Hepatic stellate cell (primary cell): ENCODE results near the gene CDCA5.
A peak's percentile ranks its signal among the peaks of the same experiment; 100 is the strongest.

Source experiments
- DNase-seq: peaks from one replicate; pipeline ENCODE4 v3.0.0; 2011; ENCODE audit warnings: low spot score

The CDCA5 gene, protein sequence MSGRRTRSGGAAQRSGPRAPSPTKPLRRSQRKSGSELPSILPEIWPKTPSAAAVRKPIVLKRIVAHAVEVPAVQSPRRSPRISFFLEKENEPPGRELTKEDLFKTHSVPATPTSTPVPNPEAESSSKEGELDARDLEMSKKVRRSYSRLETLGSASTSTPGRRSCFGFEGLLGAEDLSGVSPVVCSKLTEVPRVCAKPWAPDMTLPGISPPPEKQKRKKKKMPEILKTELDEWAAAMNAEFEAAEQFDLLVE

DNA sequence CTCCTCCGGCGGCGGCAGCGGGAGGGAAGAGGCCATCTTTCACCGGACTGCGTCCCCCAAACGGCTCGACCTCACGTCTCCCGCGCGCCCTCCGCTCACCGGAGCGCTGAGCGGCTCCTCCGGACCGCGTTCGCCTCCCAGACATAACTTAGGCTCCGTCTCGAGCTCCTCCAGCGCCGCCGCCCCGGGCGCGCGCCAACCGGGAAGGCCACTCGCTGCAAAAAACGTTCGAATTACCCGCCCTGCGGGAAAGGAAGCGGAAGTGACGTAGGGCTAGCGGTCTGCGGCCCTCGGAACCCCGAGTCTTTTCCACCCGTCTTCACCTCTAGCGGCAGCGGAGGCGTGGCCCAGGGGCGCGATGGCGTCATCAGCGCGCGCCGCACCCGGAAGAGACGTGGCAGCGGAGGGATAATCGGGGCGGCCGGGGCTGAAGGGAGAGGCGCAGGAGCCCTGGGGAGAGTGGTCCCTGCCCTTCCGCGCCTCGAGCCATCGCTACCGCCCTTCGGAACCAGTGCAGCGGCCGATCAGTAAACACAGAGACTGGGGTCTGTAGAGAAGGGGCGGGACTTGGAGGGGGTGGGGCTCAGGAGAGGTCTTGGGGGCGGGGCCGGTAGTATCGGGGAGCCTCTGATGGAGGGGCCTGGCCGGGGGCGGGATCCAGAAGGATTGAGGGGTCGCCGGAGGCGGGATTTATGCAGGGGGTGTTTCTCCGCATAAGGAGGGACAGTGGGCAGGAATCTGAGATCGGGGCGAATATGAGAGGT is at the start of gene CDCA5, which contains the start of gene ZFPL1:
CDCA5 (minus strand) TSS at position 207 of the 764 bp plus-strand sequence; CDS start at position 145, 62 bp downstream.
ZFPL1 (plus strand) TSS at position 389 of the 764 bp plus-strand sequence. CDS start 477 bp downstream, outside the sequence.
- peak; percentile 99 for DNase-seq

DNA sequence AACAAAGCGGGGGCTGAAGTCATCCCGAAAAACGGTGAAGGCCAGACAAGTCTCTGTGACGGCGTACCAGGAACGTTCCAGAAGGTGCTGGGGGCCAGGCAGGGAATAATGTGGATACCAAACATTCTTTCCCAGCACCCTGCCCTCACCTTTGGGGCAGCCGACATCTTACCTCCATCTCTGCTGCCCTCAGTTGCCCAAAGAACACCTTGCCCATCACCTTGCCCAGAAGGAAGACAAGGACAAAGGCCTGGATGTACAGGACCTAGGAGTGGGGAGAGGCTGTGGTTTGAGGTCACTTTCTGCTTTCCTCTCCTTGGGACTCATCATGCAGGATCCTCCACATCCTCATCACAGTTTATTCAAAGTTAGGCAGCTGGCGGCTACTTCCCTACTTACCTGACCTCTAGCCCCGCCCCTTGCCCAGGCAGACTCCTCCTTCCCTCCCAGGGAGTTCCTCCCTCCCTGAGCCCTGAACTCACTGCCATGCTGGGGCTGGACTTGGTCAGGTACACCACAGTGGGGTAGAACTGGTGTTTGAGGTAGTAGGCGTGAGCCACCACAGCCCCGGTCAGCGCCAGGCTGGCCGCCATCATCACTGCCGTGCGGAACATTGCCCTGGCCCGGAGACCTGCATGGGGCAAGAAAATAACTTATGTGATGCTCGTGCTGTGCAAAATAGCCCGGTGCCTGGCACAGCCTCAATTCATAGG is 49.3 kb upstream of the CDCA5 start:
- DNase-seq: no peak

DNA sequence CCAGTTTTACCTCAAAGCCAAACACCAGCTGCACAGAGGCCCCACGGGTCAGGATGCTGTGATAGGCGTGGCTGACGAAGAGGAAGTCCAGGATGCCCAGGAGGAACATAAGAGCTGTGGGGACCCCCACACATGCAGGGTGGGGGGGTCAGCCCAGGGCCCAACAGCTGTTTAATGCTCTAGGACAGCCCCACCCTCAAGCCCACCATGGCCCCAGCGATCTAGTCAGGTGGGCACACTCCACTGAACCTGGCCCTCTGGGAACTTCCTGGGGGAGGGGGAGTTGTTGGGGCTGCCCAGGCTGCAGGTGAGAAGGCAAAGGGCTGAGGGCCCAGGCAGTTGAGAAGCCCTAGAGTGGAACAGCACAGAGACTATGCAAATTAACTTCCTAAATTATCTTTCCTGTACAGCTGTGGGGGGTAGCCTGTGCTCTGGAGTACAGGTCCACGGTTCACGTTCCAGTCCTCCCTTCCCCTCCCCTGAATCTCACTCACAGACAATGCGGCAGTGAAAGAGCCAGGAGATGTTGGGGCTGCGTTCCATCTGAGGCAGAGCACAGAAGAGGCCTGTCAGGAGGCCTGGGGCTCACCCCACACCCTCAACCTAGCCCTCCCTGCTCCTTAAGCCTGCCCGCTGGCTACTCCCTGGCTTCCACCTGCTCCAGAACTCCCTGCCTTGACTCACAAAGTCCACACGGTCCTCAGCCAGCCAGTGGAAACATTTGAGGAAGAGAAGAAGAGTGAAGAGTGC is 48.6 kb upstream of the CDCA5 start:
- no peak for DNase-seq

DNA sequence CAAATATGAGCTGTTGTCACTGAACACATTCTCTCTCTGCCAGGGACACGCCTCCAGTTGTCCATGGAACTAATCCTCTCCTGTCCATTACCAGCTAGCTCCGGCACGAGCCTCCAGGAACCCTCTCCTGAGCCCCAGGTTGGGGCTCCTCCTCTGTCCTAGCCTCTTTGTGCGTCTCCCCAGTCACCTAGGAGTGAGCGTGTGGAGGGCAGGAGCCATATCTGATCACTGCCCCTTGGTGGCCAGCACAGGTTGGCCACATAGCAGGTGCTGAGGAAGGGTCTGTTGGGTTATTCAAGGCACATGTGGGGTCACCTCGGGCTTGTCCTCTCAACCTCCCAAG is 48.0 kb upstream of the CDCA5 start:
- no peak for DNase-seq

DNA sequence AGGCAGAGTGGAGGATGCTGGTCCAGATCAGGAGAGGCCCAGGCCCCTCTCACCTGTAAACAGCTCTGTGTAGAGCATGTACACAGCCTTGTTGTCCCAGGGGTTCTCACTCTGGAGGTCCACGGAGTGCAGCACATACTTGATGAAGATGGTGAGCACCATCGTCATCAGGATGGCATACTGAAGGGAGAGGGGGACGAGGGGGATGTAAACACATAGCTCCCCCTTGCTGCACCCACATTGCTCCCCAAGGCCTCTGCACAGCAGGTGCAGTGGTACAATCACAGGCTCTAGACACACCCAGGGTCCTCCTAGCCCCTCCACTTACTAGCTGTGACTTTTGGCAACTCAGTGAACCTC is 47.6 kb upstream of the CDCA5 start:
- no peak for DNase-seq

DNA sequence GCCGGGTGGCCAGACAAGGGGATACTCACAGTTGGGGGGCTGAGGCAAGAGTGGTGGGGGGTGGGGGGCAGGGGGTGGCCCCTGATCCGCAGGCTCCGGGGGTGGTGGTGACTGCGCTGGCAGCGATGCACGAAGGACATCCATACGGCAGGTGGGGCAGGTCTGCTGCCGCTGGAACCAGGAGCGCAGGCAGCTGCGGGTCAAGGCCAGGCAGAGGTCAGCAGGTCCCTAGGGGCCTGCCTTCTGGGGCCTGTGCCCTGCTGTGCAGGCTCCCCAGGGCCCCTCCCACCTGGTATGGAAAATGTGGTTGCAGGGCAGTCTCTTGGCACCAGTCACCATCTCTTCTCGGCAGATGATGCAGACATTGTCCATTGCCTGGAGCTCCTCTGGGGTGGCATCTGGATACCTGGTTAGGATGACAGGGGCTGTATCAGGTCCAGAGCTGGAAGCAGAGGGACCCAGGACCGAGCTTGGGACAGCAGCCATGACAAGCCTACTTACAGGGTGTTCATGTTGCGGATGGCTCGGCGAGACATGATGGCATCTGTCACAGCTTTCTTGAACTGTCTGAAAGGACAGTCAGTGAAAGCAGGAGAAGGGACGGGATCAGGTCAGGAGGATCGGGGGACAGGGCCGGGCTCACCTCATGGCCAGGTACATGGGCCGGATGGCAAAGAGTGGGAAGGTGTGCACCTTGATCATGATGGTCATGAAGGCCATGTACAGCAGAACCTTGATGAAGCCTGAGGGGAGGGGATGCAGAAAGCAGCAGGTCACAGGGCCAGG is 47.0 kb upstream of the CDCA5 start:
- DNase-seq: no peak

DNA sequence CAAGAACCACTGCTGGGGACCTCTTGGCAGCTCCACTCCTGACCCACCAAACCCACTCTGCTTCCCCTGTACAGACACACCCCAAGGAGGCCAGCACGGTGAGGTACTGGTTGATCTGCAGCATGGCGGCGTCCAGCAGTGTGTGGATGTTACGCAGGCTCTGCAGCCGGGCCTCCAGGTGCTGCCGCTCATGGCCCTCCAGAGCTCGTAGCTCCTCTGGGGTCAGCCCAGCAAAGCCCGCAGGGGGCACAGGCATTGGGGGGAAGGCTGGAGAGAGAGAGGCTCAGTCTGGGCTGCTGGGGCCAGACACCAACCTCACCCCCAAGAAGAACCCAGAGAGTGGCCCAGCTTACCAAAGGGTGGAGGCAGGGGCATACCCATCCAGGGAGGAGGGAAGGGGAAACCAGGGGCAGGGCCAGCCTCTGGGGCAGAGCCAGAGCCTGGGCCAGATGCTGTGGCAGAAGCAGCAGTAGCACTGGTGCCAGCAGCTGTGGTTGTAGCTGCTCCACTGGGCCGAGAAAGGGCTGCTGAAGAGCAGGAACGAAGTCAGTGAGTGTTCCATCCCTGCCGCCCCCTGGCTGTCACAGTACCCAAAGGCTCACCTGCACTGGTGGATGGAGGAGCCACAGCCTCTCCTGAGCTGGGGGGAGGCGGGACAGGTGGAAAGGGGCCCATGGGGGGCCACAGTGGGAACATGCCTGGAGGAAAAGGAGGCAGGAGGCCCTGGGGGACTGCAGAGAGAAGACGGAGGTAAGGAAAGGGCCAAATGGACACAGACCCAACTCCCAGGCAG is 46.0 kb upstream of the CDCA5 start:
- DNase-seq: no peak

DNA sequence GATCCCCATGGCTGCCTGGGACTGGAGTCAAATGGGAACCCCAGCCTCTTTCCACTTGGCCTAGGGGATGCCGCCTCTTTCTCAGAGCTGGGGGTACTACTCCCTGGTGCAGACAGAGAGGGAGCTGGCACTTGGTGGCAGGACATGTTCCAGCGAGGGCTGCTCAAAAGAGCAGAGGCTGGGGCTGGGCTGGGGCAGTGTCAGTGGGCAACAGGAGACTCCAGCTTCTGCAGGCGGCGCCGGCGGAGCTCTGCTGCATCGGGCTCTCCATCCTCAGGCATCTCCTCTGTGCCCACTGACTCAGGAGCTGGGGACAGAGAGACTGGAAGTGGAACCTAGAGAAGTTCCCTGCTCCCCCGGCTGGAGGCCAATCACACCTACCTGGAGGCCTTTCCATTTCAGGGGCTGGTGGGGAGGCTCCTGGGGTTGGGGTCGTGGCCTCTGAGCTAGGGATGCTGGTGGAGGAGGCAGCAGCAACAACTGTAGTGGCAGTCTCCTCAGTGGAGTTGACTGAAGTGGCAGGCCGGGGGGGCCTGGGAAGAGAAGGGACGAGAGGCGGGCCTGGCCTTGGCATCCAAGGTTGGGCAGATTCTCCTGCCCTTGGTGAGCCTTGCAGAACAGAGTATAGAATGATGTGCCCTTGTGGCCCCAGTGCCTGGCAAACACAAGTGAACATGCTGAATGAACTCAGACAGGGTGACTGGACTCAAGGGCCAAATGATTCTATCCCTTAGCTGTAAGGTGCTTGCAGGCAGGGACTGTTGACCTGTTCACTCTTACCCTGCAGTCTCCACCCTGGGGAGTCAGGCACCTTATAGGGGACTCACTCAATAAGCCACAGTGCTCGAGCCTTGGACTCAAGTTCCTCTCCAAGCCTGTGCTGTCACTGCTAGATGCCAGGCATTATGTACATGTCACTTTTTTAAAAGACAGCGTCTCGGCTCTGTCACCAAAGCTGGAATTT is 44.6 kb upstream of the CDCA5 start:
- no peak for DNase-seq

DNA sequence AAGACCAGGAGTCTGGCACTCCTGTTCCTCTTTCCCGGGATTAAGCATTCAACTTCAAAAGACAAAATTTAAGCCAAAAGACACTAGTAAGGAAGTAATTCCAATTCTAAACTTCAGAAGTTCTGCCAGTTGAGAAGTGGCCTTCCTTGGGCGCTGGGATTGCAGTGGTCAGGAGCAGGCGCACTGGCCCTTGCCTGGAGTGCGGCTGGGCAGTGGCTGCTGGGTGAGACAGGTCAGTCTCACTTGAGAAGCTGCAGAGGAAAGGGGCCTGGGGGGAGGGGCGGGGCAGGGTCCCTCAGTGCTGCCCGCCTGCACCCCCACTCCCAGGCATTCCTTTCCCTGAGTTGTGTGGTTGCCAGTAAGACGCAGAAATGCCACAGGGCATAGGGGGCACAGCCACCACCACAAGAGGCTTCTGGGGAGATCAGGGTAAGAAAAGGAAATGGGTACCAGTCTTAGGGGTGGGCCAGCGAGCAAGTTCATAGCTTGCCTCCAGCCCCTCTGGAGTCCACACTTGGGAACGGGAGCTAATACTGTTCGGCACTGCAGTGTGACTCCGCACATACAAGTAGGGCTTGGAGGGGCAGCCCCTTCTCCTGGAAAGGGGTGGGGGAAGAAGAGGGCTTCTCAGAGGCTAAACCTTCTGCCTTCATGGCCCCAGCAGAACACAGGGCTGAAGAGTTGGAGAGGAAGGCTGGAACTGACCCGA is 43.8 kb upstream of the CDCA5 start:
- no peak for DNase-seq

DNA sequence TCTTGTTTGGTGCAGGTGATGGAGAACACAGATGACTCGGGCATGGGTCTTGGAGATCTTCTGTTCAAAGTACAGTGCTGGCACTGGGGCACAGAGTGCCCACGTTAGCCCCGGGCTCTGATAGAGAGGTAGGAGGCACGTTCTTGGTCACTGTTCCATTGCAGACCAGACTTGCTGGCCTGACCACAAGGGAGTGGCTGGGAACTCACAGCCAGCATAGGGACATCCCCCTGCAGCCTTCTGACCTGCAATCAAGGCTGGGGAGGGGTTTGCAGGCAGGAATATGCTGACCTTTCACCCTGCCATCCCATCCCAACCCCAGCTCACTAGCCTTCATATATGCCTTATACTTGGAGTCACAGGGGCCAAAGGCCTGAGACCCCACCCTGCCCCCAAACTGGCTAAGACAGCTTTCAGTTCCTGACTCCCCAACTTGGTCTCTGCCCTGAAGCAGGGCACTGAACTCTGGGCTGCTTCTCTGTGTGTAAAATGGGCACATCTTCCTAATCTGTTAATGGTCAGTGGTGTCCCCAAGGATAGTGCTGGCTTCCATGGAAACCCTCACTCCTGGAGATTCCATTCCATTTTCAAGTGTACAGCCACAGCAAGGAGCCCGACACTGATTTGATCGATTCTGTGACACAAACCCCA is 42.9 kb upstream of the CDCA5 start:
- DNase-seq: no peak

DNA sequence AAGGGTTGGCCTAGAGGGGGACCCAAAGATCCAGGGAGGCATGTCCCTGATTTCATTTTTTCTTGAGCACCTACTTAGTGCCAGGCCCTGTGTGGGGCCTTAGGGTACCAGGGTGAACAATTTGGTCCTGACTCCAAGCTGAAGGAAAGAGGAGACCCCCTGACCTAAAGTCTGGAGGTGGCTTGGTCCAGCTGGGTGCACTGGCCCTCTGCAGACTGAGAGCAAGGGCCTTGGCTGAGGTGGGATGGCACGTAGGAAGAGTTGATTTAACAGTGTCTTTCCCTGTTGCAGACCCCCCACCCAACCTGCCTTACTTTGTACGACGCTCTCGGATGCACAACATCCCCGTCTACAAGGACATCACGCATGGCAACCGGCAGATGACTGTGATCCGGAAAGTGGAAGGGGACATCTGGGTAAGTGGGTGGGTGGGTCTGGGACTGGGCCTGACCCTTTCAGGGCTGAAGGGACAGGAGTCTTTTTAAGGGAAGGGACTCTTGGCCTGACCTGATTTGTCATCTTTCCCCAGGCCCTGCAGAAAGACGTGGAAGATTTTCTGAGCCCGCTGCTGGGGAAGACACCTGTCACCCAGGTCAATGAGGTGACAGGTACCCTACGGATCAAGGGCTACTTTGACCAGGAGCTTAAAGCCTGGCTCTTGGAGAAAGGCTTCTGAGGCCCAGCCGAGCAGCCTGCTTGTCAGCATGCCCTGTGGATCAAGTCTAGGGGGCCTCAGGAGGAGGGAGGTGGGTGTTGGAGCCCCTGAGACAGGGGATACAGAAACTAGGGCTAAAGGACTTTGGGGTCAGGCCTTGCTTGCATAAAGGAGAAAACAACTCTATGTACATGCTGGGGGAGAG is 41.6 kb upstream of the CDCA5 start:
- DNase-seq: no peak

DNA sequence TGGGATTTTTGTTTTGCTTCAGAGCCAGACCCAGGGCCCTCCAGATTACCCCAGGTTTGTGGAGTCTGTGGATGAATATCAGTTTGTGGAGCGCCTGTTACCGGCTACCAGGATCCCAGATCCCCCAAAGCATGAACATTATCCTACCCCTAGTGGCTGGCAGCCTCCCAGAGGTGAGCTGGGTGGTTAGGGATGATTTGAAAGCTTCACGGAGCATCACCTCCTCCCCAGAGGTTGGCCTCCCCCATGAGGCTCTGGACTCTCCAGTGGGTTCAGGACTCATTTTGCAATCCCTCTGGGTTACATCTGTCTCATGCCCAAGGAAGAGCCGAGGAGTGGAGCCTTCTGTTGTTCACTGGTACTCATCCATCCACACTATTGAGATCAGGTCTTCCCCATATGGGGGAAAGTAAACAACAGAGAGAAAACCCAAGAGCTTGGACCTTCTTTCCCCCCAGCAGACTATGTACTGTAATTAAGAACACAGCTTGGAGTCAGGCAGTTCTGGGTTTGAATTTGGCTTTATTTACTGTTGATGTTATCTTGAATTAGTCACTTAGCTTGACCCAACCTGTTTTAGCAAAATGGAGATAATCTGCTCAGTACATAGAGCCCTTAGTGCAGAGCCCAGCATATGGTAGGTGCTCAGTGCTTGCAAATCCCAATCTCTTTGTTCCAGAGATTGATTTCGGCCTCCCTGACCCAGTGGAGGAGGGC is 40.8 kb upstream of the CDCA5 start:
- DNase-seq: no peak

DNA sequence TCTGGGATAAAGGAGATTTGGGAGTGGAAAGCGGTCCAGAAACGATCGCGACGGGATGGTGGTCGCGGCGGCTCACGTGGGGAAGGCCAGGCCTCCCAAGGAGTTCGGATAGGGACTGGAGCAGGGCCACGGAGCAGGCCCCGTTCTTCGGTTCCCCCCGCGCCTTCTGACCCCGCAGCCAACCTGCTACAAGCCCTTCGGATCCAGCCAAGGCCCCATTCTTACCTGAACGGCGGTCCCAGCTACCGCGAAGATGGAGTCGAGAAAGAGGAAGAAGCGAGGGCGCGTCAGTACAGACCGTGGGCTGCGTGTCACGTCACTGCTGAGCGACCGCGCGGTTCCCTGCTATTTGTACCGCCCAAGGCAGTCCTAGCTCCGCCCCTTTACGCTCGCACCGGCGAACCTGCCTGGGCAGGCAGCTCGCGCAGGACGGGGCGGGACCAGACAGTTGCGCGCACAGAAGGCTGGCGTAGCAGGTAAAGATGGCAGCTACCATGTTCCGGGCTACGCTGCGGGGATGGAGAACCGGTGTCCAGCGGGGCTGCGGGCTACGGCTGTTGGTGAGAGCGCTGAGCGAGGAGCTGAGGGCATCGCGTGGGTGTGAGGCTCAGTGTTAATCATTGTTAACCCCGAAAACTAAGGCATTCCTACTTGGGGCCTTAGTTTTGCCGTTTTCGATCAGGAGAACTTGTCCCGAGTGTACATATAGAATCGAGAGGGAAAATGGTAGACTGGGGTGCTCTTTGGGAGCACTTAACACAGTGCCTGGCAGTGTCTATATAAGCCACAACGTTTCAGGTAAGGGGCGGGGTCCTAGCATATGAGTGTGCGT is 38.2 kb upstream of the CDCA5 start, which contains the start of the genes FAU and MRPL49:
FAU (minus strand) TSS at position 270 of the 832 bp plus-strand sequence. CDS start 321 bp downstream, outside the sequence.
MRPL49 (plus strand) TSS at position 457 of the 832 bp plus-strand sequence; CDS start at position 483, 26 bp downstream.
- DNase-seq: peak; percentile 98

DNA sequence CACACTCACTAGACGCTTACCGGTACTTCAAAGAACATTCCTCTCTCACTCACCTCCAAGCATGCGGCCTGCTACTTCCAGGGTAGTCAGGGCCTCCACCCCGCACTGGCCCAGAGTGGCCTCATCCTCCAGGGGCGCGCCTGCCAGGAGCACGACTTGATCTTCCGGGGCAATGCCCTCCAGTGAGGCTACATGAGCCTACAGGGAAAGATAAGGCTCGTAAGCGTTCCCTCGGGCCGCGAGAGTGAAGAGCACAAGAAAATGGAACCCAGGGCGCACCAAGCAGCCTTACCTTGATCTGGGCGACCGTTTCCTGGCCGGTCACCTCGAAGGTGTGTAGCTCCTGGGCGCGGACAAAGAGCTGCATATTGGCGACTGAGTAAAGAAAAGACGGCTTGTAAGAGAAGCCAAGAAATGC is 37.6 kb upstream of the CDCA5 start:
- no peak for DNase-seq

DNA sequence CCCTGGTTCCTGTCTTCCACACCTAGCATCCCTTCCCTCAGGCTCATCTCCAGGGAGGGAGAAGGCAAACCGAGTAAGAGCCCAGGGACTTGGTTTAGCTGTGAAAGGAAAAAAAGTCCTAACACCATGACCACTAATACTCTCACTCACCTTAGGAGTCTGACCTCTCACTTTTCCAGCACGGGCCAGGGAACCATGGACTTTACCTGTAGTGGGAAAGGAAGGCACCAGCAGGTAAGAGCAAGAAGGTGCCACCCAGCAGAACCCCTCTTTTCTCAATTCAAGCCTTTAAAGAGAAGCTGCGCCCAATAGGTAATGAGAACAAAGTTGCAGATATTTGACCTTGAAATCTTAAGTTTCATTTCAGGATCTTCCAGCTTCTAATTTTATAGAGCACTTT is 37.0 kb upstream of the CDCA5 start:
- no peak for DNase-seq

DNA sequence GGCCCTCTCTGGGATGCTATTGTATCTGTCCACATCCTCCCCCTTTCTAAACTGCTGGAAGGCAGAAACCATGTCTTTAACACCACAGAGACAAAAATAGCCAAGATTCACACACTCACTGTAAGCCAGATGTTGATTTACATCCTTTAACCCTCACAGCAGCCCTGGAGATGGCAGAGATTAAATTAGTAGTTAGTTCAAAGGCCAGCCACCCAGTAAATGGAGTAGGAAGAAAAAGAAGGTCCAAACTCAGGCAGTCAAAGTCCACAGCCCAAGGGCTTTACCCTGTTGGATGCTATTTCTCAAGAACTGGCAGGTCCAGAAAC is 35.8 kb upstream of the CDCA5 start:
- DNase-seq: no peak
